ENCODE measurements around the gene CEP164. TPM values are rescaled to one million over a fixed set of nuclear protein-coding genes. Genes with fewer than 3 reads are reported as not detected.

The CEP164 gene
- total and polyA plus RNA-seq, 9 of the 15 experiments (the other 6 are each of a cell fraction or from before 2014, with no cell fraction given) = 2.1 to 16.5 (median 10.4) TPM

- TF ChIP-seq, protein P1, sequence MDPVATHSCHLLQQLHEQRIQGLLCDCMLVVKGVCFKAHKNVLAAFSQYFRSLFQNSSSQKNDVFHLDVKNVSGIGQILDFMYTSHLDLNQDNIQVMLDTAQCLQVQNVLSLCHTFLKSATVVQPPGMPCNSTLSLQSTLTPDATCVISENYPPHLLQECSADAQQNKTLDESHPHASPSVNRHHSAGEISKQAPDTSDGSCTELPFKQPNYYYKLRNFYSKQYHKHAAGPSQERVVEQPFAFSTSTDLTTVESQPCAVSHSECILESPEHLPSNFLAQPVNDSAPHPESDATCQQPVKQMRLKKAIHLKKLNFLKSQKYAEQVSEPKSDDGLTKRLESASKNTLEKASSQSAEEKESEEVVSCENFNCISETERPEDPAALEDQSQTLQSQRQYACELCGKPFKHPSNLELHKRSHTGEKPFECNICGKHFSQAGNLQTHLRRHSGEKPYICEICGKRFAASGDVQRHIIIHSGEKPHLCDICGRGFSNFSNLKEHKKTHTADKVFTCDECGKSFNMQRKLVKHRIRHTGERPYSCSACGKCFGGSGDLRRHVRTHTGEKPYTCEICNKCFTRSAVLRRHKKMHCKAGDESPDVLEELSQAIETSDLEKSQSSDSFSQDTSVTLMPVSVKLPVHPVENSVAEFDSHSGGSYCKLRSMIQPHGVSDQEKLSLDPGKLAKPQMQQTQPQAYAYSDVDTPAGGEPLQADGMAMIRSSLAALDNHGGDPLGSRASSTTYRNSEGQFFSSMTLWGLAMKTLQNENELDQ (CRISPR knock-in tag; IDR thresholded peaks at IDR 0.05; ENCODE audit: borderline replicate concordance) = no peak
- TF ChIP-seq POLR2AphosphoS2 (IDR thresholded peaks at IDR 0.05; ENCODE audit: low read length) = no peak
- TF ChIP-seq ZNF589 (CRISPR knock-in tag; IDR thresholded peaks at IDR 0.05; ENCODE audit: low read depth) = no peak
- no peak for TF ChIP-seq MCM7 (IDR thresholded peaks at IDR 0.05)
- no peak for TF ChIP-seq FOXM1 (IDR thresholded peaks at IDR 0.05; ENCODE audit: low read depth)
- no peak for TF ChIP-seq FOXM1 (CRISPR knock-in tag; IDR thresholded peaks at IDR 0.05; ENCODE audit: low read depth)
- TF ChIP-seq ZNF263 (CRISPR knock-in tag; IDR thresholded peaks at IDR 0.05; ENCODE audit: borderline replicate concordance) = no peak
- TF ChIP-seq L3MBTL2 (IDR thresholded peaks at IDR 0.05) = no peak
- TF ChIP-seq MYNN (IDR thresholded peaks at IDR 0.05) = no peak
- TF ChIP-seq MYNN (CRISPR knock-in tag; IDR thresholded peaks at IDR 0.05) = no peak
- TF ChIP-seq KHSRP (IDR thresholded peaks at IDR 0.05) = no peak
- no peak for TF ChIP-seq FIP1L1 (IDR thresholded peaks at IDR 0.05; ENCODE audit: low read depth, low read length, poor library complexity, severe bottlenecking)
- TF ChIP-seq, protein P2, sequence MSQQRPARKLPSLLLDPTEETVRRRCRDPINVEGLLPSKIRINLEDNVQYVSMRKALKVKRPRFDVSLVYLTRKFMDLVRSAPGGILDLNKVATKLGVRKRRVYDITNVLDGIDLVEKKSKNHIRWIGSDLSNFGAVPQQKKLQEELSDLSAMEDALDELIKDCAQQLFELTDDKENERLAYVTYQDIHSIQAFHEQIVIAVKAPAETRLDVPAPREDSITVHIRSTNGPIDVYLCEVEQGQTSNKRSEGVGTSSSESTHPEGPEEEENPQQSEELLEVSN (IDR thresholded peaks at IDR 0.05; ENCODE audit: borderline replicate concordance in 1 of 2, extremely low read depth in 1 of 2, insufficient read depth in 1 of 2, insufficient read length in 1 of 2, low read depth in 1 of 2, low read length in 1 of 2, poor library complexity in 1 of 2, severe bottlenecking in 1 of 2) = no peak
- no peak for TF ChIP-seq ZNF764 (CRISPR knock-in tag; IDR thresholded peaks at IDR 0.05; ENCODE audit: low read depth)
- TF ChIP-seq SRSF1 (IDR thresholded peaks at IDR 0.05; ENCODE audit: low read depth, low read length) = no peak
- TF ChIP-seq KLF10 (CRISPR knock-in tag; IDR thresholded peaks at IDR 0.05) = no peak
Observed at GRCh38 chr11:117287668-117288067, 40.0 kb upstream of the CEP164 start (continued).
